Neuronal stem cell (in vitro differentiated cells): ENCODE results near the gene PIGZ.

ENCODE experiments used
- DNase-seq: peaks from one replicate; pipeline ENCODE4 v3.0.0-alpha.2; 2013; ENCODE audit warnings: low spot score
- H2AFZ ChIP-seq: one replicate; pipeline ENCODE4 v1.6.1; 2013; ENCODE audit warnings: mild to moderate bottlenecking, low read length, inconsistent platforms
- H2AK5ac ChIP-seq: 2 replicates; pipeline ENCODE4 v1.6.1; 2013; ENCODE audit warnings: low read depth, mild to moderate bottlenecking, inconsistent platforms, low read length, moderate library complexity, mixed read lengths
- H2BK120ac ChIP-seq: 2 replicates; pipeline ENCODE4 v1.6.1; 2013; ENCODE audit warnings: low read depth, mild to moderate bottlenecking, inconsistent platforms, low read length, moderate library complexity, mixed read lengths
- H2BK12ac ChIP-seq: one replicate; pipeline ENCODE4 v1.6.1; 2013; ENCODE audit warnings: low read length, inconsistent platforms
- H2BK15ac ChIP-seq: 2 replicates; pipeline ENCODE4 v1.6.1; 2013; ENCODE audit warnings: mild to moderate bottlenecking, low read length, inconsistent platforms, mixed read lengths
- H2BK5ac ChIP-seq: one replicate; pipeline ENCODE4 v1.6.1; 2013; ENCODE audit warnings: inconsistent platforms, mild to moderate bottlenecking, low read length, moderate library complexity
- H3K14ac ChIP-seq: one replicate; pipeline ENCODE4 v1.6.1; 2013; ENCODE audit warnings: low read length, inconsistent platforms
- H3K18ac ChIP-seq: 2 replicates; pipeline ENCODE4 v1.6.1; 2013; ENCODE audit warnings: low read length, inconsistent platforms
- H3K23ac ChIP-seq: 2 replicates; pipeline ENCODE4 v1.6.1; 2013; ENCODE audit warnings: low read depth, mild to moderate bottlenecking, mixed read lengths, low read length, inconsistent platforms; ENCODE audit not compliant: poor library complexity
- H3K27ac ChIP-seq: replicated peaks from 3 replicates; pipeline ENCODE4 v1.5.1; 2013; ENCODE audit warnings: low read length, inconsistent platforms
- H3K27me3 ChIP-seq, 3 experiments: 2 replicates each; pipeline ENCODE4 v1.6.1; 2013; ENCODE audit warnings: low read length in 3 of 3, mild to moderate bottlenecking in 2 of 3, inconsistent platforms in 1 of 3, low read depth in 1 of 3, mixed read lengths in 1 of 3, moderate library complexity in 1 of 3; ENCODE audit not compliant: control insufficient read depth in 3 of 3, insufficient read depth in 3 of 3
- H3K36me3 ChIP-seq, 2 donors: replicated peaks in 1 of 2; 2 replicates each; pipeline ENCODE4 v1.6.1; 2013; ENCODE audit warnings: low read length in 2 of 2; ENCODE audit not compliant: control insufficient read depth in 2 of 2, insufficient read depth in 2 of 2
- H3K4ac ChIP-seq: 2 replicates; pipeline ENCODE4 v1.6.1; 2013; ENCODE audit warnings: inconsistent platforms, mild to moderate bottlenecking, low read length, moderate library complexity
- H3K4me1 ChIP-seq, 2 donors: 1 replicate in 1 of 2; 2 replicates in 1 of 2; pipeline ENCODE4 v1.6.1; 2013; ENCODE audit warnings: low read length in 2 of 2, low read depth in 1 of 2; ENCODE audit not compliant: control insufficient read depth in 2 of 2, insufficient read depth in 1 of 2
- H3K4me2 ChIP-seq: one replicate; pipeline ENCODE4 v1.6.1; 2013; ENCODE audit warnings: mild to moderate bottlenecking, low read length, inconsistent platforms; ENCODE audit not compliant: insufficient read depth, poor library complexity, severe bottlenecking
- H3K4me3 ChIP-seq, 2 donors: 2 replicates each; pipeline ENCODE4 v1.5.1; 2013; ENCODE audit warnings: low read length in 2 of 2, mild to moderate bottlenecking in 2 of 2, inconsistent platforms in 1 of 2, moderate library complexity in 1 of 2
- H3K79me1 ChIP-seq: one replicate; pipeline ENCODE4 v1.6.1; 2013; ENCODE audit warnings: low read depth, mild to moderate bottlenecking, inconsistent platforms, low read length, moderate library complexity
- H3K9ac ChIP-seq: one replicate; pipeline ENCODE4 v1.6.1; 2013; ENCODE audit warnings: mild to moderate bottlenecking, low read depth, low read length, inconsistent platforms; ENCODE audit not compliant: poor library complexity
- H3K9me3 ChIP-seq, 2 donors: replicated peaks in 1 of 2; 2 replicates each; pipeline versions ENCODE3 to v1.6.1; 2013; ENCODE audit warnings: low read length in 2 of 2, mild to moderate bottlenecking in 2 of 2, inconsistent platforms in 1 of 2, low read depth in 1 of 2, mixed read lengths in 1 of 2, moderate library complexity in 1 of 2; ENCODE audit not compliant: control insufficient read depth in 2 of 2, insufficient read depth in 1 of 2
- H4K8ac ChIP-seq: one replicate; pipeline ENCODE4 v1.6.1; 2013; ENCODE audit warnings: low read depth, mild to moderate bottlenecking, inconsistent platforms, low read length, moderate library complexity
- H4K91ac ChIP-seq: one replicate; pipeline ENCODE4 v1.6.1; 2013; ENCODE audit warnings: low read length, low read depth, mild to moderate bottlenecking, inconsistent platforms; ENCODE audit not compliant: poor library complexity
- WGBS, 2 donors: extraction: QIAGEN DNeasy Blood & Tissue Kit; methylation state at CpG; one replicate each; pipeline ENCODE4 v1.1.7; 2013; ENCODE audit warnings: missing lambda C conversion rate in 2 of 2, mixed read lengths in 1 of 2; ENCODE audit not compliant: insufficient read length in 2 of 2, insufficient replicate concordance in 1 of 2; ENCODE audit errors: extremely low coverage in 2 of 2; 5-methylcytosine and 5-hydroxymethylcytosine counted together

PIGZ gene

DNA sequence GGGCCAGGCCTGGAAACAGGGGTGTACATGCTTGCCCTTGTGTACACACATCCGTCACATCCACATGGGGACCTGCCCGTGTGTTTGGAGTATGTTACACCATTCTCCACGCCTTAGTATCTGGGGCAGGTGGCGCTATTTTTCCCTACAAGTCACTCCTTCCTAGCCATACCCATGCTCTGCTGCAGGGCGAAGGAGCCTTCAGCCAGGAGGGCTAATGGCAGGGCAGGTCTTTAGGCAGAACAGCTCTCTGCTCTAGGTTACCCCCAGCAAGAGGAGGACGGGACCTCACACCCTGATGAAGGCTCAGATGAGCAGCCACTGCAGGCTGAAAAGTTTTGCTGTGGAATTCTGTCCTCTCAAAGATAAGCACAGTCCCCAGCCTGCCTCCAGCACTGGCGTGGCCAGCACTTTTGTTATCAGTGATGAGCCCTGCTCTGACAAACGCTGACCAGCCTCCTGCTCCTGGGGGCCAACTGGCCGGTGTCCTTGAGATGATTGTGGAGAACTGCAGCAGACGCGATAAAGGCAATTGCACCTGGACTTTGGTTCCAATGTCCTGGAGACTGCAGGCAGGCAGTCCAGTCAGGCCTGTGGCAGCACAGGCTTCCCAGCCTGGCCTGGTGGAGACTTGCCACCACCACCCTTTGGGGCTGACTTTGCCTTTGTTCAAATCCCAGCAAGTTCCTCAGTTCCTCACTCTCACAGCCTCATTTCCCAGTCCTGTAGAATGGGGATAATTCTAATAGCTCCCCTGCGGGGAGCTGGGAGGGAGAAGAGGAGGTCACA, 19.8 kb upstream of the PIGZ start:
- peaks cover 0 to 5% of the 10 kb centered on the region in 2 donors for H3K4me1 ChIP-seq
- H3K14ac ChIP-seq = no peak overlapping the region
- H3K4me3 ChIP-seq = no peak overlapping the region
- H3K4me2 ChIP-seq = no peak overlapping the region
- no peak overlapping the region for H3K9ac ChIP-seq
- H3K4ac ChIP-seq = no peak overlapping the region
- no peak overlapping the region for H3K18ac ChIP-seq
- no peak for DNase-seq
- no peak overlapping the region for H4K8ac ChIP-seq
- peak overlapping the region; percentile 56 for H4K91ac ChIP-seq
- H2BK5ac ChIP-seq = no peak overlapping the region
- H3K79me1 ChIP-seq = no peaks in the 10 kb centered on the region
- H2AFZ ChIP-seq = peak overlapping the region; percentile 62
- no peak overlapping the region for H2BK12ac ChIP-seq
- peaks cover 0 to 5% (median 0%) of the 10 kb centered on the region in 3 experiments for H3K27me3 ChIP-seq
- no peak overlapping the region for H2BK15ac ChIP-seq
- no peak overlapping the region for H3K27ac ChIP-seq
- H3K36me3 ChIP-seq = no peaks in the 10 kb centered on the region
- no peak overlapping the region for H2BK120ac ChIP-seq
- H3K9me3 ChIP-seq = no peaks in the 10 kb centered on the region
- WGBS, 2 donors = no CpG with 5 or more reads among the region's 12 CpGs
- H2AK5ac ChIP-seq = peak overlapping the region; percentile 5
- peak overlapping the region; percentile 35 for H3K23ac ChIP-seq

DNA sequence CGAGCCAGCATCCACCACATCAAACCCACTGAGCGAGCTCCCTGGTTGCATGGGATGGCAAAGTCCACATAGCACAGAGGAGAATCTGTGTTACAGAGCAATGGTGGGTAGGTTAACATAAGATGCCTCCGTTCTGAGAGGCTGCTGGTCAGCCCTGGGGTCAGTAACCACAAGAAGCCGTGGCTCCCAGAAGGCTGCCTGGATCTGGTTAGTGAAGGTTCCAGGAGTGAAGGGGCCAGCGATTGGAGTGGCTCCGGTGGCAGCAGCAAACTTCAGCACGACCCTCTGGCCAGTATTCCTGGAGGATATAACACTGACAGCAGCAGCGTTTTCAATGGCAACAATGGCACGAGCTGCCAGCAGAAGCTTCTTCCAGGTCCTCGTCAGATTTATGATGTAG, 18.4 kb upstream of the PIGZ start:
- no peak overlapping the region for H2BK120ac ChIP-seq
- H3K27me3 ChIP-seq = peaks cover 0 to 5% (median 0%) of the 10 kb centered on the region in 3 experiments
- H3K9me3 ChIP-seq = peaks cover 0 to 1% of the 10 kb centered on the region in 2 donors
- H4K8ac ChIP-seq = no peak overlapping the region
- peaks cover 0 to 5% of the 10 kb centered on the region in 2 donors for H3K4me1 ChIP-seq
- H3K79me1 ChIP-seq = no peaks in the 10 kb centered on the region
- H3K27ac ChIP-seq = no peak overlapping the region
- H3K18ac ChIP-seq = no peak overlapping the region
- no peaks in the 10 kb centered on the region for H3K36me3 ChIP-seq
- no peak overlapping the region for H2AFZ ChIP-seq
- H2BK15ac ChIP-seq = no peak overlapping the region
- no peak overlapping the region for H3K14ac ChIP-seq
- H2AK5ac ChIP-seq = no peak overlapping the region
- H3K4me2 ChIP-seq = no peak overlapping the region
- no peak overlapping the region for H3K4me3 ChIP-seq
- no peak overlapping the region for H3K4ac ChIP-seq
- H2BK5ac ChIP-seq = no peak overlapping the region
- H3K9ac ChIP-seq = no peak overlapping the region
- no peak overlapping the region for H2BK12ac ChIP-seq
- H3K23ac ChIP-seq = no peak overlapping the region
- no peak overlapping the region for H4K91ac ChIP-seq
- no CpG with 5 or more reads among the region's 10 CpGs for WGBS, 2 donors
- DNase-seq = no peak

DNA sequence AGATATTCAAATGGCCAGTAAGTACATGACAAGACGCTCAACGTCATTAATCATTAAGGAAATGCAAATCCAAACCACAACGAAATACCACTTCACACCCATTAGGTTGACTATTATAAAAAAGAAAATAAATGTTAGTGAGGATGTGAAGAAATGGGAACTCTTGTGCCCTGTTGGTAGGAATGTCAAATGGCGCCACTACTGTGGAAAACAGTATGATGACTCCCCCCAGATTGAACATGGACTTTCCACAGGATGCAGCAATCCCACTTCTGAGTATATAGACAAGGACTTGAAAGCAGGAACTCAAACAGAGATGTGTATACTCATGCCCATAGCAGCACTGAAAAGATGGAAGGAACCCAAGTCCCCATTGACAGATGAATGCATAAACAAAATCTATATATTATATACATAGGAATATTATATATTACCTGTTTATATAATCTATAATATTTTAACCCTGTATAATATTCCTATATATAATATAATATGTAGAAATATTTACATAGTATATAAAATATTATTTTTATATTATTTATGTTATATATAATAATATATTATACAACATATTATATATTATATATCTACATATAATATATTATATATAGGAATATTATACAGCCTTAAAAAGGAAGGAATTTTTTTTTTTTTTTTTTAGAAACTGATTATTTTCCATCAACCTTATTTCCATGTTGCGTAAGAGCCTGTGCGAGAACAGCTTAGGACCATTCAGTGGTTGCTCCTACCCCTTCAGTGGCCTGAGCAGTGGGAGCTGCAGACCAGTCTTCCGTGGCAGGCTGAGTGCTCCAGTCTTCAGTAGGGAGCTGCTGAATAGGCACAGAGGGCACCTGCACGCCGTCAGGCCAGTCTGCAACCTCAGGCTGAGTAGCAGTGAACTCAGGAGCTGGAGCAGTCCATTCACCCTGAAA, 17.6 kb upstream of the PIGZ start:
- H2BK15ac ChIP-seq = no peak overlapping the region
- H3K4ac ChIP-seq = no peak overlapping the region
- peaks cover 0 to 5% (median 0%) of the 10 kb centered on the region in 3 experiments for H3K27me3 ChIP-seq
- H4K91ac ChIP-seq = no peak overlapping the region
- H3K4me2 ChIP-seq = no peak overlapping the region
- DNase-seq = no peak
- H3K9ac ChIP-seq = no peak overlapping the region
- H3K27ac ChIP-seq = no peak overlapping the region
- no peaks in the 10 kb centered on the region for H3K79me1 ChIP-seq
- no peak overlapping the region for H3K4me3 ChIP-seq
- no peak overlapping the region for H4K8ac ChIP-seq
- no peaks in the 10 kb centered on the region for H3K36me3 ChIP-seq
- WGBS, 2 donors = no CpG with 5 or more reads among the region's 9 CpGs
- H3K23ac ChIP-seq = no peak overlapping the region
- H3K9me3 ChIP-seq = peaks cover 0 to 3% of the 10 kb centered on the region in 2 donors
- H2BK5ac ChIP-seq = no peak overlapping the region
- no peak overlapping the region for H2BK12ac ChIP-seq
- peaks cover 0 to 5% of the 10 kb centered on the region in 2 donors for H3K4me1 ChIP-seq
- H3K14ac ChIP-seq = no peak overlapping the region
- no peak overlapping the region for H2AFZ ChIP-seq
- no peak overlapping the region for H2BK120ac ChIP-seq
- no peak overlapping the region for H3K18ac ChIP-seq
- H2AK5ac ChIP-seq = no peak overlapping the region

DNA sequence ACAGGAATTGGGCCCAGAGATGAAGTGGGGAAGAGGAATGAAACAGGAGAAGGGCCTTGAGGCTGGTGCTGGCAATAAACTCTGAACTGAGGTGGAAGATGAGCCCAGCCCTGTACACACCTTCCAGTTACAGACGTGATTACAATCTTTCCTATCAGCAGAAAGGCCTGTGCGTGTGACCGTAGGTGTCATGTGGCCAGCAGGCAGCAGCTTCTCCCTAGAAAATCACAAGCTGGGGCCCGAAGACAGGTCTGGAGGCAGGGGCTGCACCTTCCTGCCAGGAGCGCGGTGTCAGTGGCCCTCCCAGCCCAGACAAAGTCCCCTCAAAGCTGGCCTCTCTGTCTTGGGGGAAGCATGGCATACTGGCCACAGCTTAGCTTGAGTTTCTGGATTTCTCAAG, 16.7 kb upstream of the PIGZ start:
- H2BK12ac ChIP-seq = no peak overlapping the region
- no peak overlapping the region for H2BK5ac ChIP-seq
- H3K4me3 ChIP-seq = no peak overlapping the region
- H2BK120ac ChIP-seq = no peak overlapping the region
- peaks cover 0 to 3% of the 10 kb centered on the region in 2 donors for H3K9me3 ChIP-seq
- H4K91ac ChIP-seq = no peak overlapping the region
- H3K4me1 ChIP-seq = peaks cover 0 to 5% of the 10 kb centered on the region in 2 donors
- H3K27ac ChIP-seq = no peak overlapping the region
- no peak overlapping the region for H2AK5ac ChIP-seq
- no peak overlapping the region for H3K23ac ChIP-seq
- no peak overlapping the region for H3K18ac ChIP-seq
- no peaks in the 10 kb centered on the region for H3K79me1 ChIP-seq
- no peak overlapping the region for H3K4ac ChIP-seq
- no peak overlapping the region for H3K14ac ChIP-seq
- WGBS, 2 donors = no CpG with 5 or more reads among the region's 6 CpGs
- H3K36me3 ChIP-seq = no peaks in the 10 kb centered on the region
- no peak for DNase-seq
- no peak overlapping the region for H3K9ac ChIP-seq
- peaks cover 0 to 5% (median 0%) of the 10 kb centered on the region in 3 experiments for H3K27me3 ChIP-seq
- H4K8ac ChIP-seq = no peak overlapping the region
- H3K4me2 ChIP-seq = no peak overlapping the region
- H2BK15ac ChIP-seq = no peak overlapping the region
- H2AFZ ChIP-seq = no peak overlapping the region
